GM21717 (cell line): ENCODE measurements around the gene TPI1.
"Not testable (repeated sequence)": the region's sequence is repeated elsewhere in the genome, so short reads cannot be mapped to it uniquely, and the experiment has no call there.

Experiments used
- ATAC-seq: cut with Tn5 transposase; IDR thresholded peaks from one replicate; pipeline ENCODE4 v1.9.1; 2021; ENCODE audit warnings: mild to moderate bottlenecking, moderate library complexity; ENCODE audit not compliant: unreplicated experiment

Gene TPI1

DNA sequence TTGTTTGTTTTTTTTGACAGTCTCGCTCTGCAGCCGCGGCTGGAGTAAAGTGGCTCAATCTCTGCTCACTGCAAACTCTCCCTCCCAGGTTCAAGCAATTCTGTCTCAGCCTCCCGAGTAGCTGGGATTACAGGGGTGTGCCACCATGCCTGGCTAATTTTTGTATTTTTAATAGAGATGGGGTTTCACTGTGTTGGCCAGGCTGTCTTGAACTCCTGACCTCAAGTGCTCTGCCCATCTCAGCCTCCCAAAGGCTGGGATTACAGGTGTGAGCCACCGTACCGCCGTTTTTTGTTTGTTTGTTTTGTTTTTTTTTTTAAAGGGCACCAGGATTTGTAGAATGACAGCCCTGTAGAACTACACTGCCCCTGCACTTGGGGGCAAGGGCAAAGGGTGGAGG, 21.5 kb downstream of the TPI1 start:
- not testable (repeated sequence) for ATAC-seq

DNA sequence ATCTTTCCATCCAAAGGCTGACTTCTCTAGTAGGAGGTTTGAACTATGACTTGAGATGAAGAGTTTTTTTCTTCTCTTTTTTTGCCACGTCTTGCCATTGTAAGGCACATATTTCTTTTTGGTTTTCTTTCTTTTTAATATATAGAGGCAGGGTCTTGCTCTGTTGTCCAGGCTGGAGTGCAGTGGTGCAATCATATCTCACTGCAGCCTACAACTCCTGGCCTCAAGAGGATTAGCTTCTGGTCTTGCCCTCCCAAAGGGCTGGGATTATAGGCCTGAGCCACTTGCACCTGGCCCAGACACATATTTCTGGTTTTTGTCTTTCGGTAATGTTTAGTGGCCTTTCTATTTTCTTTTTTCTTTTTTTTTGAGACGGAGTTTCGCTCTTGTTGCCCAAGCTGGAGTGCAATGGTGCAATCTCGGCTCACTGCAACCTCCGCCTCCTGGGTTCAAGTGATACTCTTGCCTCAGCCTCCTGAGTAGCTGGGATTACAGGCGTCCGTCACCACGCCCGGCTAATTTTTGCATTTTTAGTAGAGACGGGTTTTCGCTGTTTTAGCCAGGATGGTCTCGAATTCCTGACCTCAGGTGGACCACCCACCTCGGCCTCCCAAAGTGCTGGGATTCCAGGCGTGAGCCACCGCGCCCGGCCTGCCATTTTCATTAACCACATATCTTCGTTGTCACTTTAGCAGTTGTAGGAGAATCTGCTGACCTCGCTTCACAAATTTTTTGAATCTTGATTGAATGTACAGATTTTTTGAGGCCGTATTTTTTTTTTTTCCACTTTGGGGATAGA, 22.6 kb downstream of the TPI1 start:
- not testable (repeated sequence) for ATAC-seq

DNA sequence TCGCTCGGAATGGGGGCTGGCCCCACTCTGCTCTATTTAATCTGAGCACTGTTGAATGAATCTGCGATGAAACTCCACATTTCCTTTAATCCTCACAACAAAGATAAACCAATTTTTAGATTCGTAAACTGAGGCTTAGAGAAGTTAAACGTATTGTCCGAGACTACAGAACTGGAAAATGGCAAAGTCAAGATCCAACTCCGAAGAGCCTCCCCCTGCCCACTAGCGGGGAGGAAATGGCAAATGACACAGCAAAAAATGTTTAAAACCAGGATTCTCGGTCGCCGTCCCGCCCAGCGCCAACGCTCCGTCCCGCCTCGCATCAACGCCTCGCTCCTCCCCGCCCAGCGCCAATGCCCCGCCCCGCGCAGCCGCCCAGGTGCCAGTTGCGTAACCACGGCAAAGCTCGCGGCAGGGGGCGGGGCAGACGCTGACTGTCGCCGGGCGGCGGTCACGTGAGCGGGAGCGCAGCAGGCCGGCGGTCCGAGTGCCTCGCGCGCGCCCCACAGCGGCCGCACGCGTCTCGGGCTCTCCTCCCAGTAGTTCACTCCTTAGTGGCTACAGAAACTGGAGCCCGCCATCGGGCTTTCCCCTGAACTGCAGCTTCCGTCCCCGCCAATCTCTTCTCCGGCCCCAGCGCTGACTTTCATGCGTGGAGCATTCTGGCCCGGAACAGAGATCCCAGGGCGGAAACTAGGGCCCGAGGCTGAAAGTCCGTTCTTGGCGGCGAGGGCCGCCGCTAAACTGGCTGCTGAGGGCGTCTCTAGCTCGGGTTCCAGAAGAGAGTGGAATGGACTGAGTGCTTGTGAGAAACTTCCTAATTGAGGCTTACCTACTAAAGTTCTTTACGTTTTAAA, 23.7 kb downstream of the TPI1 start:
- peak; percentile 86 for ATAC-seq

DNA sequence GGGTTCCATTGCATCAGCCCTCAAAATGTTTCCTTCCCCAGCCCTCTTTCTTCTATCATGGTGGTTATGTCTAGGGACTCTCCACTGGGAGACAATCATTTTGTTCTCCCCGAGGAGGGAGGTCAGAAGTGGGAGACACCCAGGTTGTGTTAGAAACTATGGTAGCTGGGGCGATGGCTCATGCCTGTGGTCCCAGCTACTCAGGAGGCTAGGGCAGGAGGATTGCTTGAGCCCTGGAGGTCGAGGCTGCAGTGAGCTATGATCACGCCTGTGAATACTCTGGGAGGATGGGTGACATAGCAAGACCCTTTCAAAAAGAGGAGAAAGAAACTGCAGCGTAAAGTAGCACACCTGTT, 24.3 kb downstream of the TPI1 start:
- peak; percentile 14 for ATAC-seq

DNA sequence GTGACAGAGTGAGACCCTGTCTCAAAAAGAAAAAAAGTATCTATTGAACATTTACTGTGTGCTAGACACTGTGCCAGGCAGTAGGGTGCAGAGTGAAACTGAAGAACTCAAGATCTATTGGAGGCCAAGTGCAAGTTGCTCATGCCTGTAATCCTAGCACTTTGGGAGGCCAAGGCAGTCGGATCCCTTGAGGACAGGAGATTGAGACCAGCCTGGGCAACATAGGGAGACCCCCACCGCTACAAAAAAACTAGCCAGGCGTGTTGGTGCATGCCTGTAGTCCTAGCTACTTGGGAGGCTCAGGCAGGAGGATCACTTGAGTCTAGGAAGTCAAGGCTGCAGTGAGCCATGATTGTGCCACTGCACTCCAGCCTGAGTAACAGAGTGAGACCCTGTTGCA, 25.4 kb downstream of the TPI1 start:
- not testable (repeated sequence) for ATAC-seq

DNA sequence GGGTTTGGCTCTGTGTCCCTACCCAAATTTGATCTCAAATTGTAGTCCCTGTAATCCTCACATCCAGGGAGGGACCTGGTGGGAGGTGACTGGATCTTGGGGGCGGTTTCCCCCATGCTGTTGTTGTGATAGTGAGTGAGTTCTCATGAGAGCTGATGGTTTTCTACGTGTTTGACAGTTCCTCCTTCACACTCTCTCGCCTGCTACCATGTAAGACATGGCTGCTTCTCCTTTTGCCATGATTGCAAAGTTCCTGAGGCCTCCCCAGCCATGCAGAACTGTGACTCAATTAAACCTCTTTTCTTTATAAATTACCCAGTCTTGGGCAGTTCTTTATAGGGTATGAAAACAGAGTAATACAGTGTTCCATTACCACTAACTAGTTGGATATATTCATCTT, 27.0 kb downstream of the TPI1 start:
- ATAC-seq, result no peak

DNA sequence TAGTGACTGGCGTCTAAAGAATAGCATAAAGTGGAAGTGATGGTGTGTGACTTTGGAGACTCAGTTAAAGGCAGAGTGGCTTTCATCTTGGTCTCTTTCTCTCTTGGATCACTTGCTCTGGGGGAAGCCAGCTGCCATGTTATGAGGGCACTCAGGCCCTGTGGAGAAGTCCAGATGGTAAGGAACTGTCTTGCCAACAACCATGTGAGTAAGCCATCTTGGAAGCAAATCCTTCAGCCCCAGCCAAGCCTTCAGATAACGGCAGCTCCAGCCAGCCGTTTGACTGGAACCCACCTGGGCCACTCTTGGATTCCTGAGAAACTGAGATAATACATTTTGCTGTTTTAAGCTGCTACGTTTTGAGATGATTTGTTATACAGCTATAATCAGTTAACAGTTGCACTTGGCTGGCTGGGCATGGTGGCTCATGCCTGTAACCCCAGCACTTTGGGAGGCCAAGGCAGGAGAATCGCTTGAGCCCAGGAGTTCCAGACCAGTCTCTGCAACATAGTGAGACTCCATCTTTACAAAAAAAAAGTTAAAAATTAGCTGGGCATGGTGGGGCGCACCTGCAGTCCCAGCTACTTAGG, 29.6 kb downstream of the TPI1 start:
- ATAC-seq, result no peak

DNA sequence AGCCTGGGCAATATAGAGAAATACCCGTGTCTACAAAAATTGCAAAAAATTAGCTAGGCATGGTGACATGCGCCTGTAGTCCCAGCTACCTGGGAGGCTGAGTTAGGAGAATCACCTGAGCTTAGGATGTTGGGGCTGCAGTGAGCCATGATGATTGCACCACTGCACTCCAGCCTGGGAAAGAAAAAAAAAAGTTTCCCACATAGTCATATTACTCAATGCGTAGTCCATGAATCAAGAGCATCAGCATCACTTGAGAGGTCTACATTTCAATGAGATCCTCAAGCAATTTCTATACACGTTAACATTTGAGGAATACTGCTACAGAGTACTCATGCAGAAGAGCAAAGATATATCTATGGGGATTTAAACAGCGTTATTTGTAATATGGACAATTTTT, 32.1 kb downstream of the TPI1 start:
- ATAC-seq, result no peak

DNA sequence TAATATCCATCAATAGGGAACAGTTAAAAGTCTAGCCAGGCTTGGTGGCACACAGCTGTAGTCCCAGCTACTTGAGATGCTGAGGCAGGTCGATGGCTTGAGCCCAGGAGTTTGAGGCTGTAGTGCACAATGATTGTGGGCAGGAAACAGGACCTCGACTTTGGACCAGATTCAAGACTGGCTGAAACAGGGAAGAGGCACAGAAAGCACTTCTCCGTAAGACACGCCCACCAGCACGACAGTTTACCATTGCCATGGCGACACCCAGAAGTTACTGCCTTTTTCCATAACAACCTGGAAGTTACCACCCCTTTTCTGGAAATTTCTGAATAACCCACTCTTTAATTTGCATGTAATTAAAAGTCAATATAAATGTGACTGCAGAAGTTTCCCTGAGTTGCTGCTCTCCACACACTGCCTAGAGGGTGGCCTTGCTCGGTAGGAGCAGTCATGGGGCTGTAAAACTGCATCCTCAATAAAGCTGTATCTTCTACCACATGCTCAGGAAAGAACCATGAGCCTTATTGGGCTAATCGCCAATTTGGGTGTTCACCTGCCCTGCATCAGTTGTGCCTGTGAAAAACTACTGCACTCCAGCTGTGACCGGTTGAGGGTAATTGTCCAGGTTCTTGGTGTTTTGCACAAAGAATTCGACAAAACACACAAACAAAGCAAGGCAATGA, 32.6 kb downstream of the TPI1 start:
- no peak for ATAC-seq

DNA sequence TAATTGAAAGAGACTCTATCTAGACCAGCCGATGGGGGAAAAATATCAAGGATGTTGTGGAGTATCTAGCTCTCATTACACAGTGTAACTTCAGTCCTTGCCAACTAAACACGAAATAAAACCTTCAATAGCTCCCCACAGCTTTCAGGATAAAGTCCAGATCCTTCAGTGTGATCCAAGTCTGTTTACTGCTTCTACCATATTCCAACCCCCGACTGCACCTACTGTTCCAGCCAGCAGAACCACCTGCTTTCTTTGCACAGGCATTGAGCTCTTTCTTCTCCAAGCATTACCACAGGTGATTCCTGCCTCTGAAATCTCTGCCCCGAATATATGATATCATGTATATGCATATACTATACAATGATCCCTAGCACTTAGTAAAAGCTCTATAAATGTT, 35.1 kb downstream of the TPI1 start:
- ATAC-seq, result no peak

DNA sequence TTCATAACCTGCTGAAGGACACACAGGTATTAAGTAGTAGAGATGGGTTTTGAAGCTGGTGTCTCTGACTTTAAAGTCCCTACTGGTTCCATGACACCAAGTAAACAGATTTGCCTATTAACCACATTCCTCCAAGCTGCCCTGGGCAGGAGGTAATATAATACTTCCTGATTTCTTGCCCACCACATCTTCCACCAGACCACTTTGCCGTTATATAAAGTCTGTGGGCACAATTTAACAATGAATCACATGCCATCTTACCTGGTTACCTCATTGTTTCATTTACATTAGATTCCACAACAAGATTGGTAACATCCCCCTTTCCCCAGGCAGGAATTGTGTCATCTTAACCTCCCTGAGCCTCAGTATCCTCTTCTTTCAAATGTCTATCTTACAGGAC, 36.4 kb downstream of the TPI1 start:
- no peak for ATAC-seq

DNA sequence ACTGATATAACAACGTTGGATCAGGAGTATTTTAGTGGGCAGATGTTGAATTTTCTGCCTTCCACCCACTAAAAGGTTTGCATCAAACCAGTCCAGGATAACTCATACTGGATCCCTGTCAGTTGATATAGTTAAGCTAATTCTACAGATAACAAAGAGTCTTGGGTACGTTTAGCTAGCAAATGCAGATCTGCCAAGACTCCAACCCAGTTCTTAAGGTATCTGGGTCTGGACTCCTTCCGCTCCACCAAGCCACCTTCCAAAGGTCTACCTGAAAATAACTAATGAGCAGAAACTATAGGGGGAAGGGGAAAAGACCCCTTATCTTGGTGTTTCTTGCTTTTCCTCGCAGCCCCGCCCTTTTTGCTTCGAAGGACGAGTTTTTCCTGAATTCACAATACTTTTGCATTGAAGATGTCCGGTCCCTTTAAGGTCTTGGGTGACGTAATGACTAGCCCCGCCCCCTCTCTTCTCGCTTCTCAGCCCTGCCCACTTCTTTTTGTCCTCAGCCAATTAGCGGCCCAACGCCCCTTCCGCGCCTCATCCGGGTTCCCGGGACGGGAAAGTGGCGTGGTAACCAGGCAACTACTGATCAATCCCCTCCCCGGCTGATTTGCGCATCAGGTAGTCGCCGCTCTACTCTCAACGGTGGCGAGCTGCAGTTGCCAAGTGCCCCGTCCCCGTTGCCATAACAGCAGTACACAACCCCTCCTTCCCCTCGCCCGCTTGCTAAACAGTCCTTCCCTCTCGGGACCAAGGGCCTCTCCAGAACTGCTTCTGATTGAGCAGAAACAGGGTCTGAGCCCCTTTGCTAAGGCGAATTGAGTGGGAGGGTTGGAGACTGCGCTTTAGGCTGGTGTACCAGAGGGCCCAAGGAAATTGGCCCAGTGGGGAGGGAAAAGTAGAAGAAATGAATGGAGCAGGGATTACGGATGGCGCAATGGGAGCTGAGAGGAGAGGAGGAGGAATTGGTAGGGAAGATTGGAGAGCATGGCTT, 37.2 kb downstream of the TPI1 start, which contains the start of gene LRRC23:
Gene LRRC23, plus strand, starts transcription at position 543 of the 997 bp plus-strand sequence. CDS start 812 bp downstream, outside the sequence.
- ATAC-seq, result peak; percentile 79

DNA sequence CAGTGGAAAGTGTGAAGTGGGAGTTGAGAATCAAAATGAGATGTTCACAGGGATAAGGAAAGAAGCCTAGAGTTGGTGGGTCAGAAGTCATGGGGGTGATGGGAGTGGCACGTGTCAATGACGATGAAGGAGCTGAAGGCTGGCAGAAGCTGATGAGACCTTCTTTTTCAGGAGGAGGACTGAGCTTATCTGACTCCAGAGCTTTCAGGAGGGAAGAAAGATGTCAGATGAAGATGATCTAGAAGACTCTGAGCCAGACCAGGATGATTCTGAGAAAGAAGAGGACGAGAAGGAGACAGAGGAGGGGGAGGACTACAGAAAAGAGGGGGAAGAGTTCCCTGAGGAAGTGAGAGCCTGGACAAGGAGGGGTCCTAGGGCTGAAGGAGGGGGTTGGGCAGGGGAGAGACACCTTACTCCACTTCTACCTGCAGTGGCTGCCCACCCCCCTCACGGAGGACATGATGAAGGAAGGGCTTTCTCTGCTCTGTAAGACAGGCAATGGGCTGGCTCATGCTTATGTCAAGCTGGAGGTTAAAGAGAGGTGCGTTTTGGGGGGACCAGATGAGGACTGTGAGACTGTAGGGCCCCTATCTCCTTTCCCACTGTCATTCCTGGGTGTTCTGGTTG, 38.2 kb downstream of the TPI1 start:
- no peak for ATAC-seq

DNA sequence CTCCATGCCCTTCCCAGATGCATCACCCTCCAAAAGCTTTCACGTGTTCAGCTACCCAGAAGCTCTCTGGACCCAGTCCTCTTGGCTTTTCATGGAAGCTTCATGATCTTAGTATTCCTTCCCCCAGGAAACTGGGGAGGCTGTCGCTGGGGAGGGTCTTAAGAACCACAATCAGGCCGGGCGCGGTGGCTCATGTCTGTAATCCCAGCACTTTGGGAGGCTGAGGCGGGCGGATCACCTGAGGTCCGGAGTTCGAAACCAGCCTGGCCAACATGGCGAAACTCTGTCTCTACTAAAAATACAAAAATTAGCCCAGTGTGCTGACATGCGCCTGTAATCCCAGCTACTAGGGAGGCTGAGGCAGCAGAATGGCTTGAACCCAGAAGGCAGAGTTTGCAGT, 40.8 kb downstream of the TPI1 start:
- not testable (repeated sequence) for ATAC-seq

DNA sequence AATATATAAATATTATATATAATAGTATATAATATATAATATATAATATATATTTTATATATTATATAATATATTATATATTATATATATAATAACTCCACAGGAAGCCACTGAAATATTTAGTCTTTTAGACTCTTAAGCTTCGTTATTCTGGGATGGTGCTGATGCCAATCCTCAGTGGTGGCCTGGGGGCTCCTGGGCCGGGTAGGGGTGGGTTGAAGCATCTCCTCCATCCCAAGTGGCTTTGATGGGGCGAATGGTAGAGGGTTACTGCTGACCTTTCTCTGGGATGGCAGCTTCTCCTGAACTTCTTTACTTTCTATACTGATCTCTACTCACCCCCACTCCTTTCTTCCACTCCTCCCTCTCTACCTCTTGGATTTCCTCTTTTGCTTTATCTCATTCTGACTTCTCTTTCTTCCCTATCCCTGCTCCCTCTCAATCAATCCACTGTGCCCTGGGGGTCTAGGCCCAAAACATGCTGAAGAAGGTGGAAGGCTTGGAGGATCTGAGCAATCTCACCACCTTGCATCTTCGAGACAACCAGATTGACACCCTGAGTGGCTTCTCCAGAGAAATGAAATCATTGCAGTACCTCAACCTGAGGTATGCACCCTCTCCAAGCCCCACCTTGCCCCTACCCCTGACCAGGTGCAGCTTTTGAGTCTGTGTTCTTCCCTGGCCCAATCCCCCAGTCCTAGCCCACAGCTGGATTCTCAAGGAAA, 42.3 kb downstream of the TPI1 start:
- no peak for ATAC-seq

DNA sequence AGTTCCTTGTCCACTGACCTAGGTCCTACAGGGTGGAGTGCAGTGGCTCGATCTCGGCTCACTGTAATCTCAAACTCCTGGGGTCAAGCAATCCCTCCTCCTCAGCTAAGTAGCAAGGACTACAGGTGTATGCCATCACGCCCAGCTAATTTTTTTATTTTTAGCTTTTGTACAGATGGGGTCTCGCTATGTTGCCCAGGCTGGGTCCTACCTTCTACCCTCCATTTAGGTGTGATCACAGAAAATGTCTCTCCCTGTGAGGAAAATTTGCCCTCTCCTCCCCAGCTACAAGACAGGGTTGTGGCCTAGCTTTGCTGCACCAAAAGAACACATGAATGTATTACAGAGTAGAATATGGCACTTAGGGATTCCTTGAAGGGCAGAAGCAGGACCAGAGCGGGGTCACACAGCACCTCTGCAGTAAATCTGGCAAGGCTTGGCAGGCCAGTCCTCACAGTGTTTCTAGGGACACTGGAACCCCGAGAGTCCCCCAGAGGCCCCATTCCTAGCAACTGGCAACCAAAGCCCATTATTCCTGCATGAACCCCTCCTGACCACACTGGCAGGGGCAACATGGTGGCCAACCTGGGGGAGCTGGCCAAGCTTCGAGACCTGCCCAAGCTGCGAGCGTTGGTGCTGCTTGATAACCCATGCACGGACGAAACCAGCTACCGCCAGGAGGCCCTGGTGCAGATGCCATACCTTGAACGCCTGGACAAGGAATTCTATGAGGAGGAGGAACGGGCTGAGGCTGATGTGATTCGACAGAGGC, 45.0 kb downstream of the TPI1 start:
- ATAC-seq, result no peak

DNA sequence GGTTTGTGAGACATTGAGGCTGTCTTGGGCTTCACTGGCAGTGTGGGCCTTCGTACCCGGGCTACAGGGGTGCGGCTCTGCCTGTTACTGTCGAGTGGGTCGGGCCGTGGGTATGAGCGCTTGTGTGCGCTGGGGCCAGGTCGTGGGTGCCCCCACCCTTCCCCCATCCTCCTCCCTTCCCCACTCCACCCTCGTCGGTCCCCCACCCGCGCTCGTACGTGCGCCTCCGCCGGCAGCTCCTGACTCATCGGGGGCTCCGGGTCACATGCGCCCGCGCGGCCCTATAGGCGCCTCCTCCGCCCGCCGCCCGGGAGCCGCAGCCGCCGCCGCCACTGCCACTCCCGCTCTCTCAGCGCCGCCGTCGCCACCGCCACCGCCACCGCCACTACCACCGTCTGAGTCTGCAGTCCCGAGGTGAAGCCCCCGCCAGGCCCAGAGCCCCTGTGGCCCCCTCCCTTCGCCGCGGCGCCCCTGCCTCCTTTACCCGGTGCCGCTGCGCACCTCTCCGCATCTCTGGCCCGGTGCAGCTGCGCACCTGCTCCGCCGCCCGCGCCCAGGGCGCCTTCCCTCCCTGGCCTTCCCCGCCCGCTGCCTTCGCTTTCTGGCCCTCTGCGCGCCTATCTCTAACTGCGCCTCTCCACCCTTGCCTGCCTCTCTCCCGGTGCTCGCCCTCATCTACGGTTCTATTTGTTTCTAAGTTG, 47.1 kb downstream of the TPI1 start, which contains the start of gene ENO2:
Gene ENO2, plus strand, starts transcription at position 335 of the 701 bp plus-strand sequence. CDS start 1,253 bp downstream, outside the sequence.
- ATAC-seq, result peak; percentile 73
